ENCODE results near the gene IRF7.

DNA sequence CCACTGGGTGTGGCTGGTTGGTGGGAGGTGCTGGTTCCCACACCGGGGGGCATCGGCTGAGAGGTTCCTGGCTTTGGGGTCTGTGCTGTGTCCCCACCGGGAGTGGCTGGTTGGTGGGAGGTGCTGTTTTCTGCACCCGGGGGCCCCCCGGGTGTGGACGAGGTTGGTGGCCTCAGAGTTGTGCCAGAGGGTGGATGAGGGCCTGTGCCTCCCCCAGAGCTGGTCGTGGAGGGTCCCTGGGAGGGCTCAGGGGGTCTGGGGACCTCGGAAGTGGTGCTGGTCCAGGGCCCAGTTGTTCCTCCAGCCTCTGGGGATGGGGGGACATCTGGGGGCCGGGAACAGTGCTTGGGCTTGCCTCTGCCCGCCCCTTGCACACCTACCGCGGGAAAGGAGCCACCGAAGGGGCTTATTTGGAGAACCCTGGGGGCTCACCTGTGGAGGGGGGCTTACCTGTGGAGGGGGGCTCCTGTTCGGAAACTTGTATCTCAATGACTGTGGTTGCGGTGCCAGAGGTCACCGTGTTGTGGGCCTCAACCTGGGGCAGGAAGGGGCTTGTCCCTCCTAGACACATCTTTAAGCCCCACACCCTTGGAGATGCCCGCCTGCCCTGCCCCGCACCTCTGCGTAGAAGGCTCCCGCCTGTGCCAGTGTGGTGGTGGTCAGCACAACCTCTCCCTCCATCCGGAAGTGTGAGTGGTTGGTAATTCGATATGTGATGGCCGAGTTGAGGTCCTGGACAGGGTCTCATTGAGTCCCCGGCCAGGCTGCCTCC, 3.3 kb upstream of the IRF7 start:
- no peak for TF ChIP-seq POLR2AphosphoS5 (IDR thresholded peaks at IDR 0.05; ENCODE audit: borderline replicate concordance, low read depth, low read length)
- no peak for TF ChIP-seq EZH2 (IDR thresholded peaks at IDR 0.05)
